ENCODE data around the gene RBCK1.
"Not testable (repeated sequence)": the region's sequence is repeated elsewhere in the genome, so short reads cannot be mapped to it uniquely, and the experiment has no call there.

DNA sequence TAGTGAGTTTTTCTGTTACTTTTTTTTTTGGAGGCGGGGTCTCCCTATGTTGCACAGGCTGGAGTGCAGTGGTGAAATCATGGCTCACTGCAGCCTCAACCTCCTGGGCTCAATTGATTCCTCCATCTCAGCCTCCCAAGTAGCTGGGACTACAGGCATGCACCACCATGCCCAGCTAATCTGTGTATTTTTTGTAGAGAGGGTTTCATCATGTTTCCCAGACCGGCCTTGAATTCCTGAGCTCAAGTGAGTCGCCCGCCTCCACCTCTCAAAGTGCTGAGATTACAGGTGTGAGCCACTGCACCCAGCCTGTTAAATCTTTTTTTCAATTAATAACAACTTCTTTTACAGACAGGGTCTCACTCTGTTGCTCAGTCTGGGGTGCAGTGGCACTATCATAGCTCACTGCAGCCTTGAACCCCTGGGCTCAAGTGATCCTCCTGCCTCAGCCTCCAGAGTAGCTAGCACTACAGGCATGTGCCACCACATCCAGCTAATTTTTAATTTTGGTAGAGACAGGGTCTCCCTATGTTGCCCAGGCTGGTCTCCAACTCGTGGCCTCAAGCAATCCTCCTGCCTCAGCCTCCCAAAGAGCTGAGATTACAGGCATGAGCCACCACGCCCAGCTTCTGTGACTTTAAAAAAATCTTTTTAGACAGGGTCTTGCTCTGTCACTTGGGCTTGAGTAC is 68.6 kb downstream of the RBCK1 start:
- TF ChIP-seq CTCF (IDR thresholded peaks at IDR 0.05; ENCODE audit: low read length); EZH2 (IDR thresholded peaks at IDR 0.05; ENCODE audit: borderline replicate concordance, low read length): not testable (repeated sequence)
